ENCODE results near the gene STRIP1. TPM values are rescaled to one million over a fixed set of nuclear protein-coding genes. Genes with fewer than 3 reads are reported as not detected.
"Not testable (repeated sequence)": the region's sequence is repeated elsewhere in the genome, so short reads cannot be mapped to it uniquely, and the experiment has no call there.

The STRIP1 gene
- total and polyA plus RNA-seq, 12 donors: 22.3 to 47.9 (median 30.2) TPM

- no peak for DNase-seq
- TF ChIP-seq POLR2A (IDR thresholded peaks at IDR 0.05) (no peak), CTCF (IDR thresholded peaks at IDR 0.05) (no peak)
- Histone ChIP-seq H3K27ac (no peak overlapping the region), H3K4me1 (replicated peaks in 1 of 2) (no peaks in the 10 kb centered on the region), H3K36me3 (replicated peaks in 1 of 2) (peaks cover 0 to 83% of the 10 kb centered on the region in 2 donors), H3K9me3 (replicated peaks in 1 of 3) (no peaks in the 10 kb centered on the region), H3K27me3 (no peaks in the 10 kb centered on the region), H3K4me3 (no peak overlapping the region)
- intact Hi-C loops (cut with DNase I): no loop called here
- WGBS, 4 donors: 90 to 93% (median 91%) methylated on average over 3 of the region's 3 CpGs
These were observed 13.1 kb upstream of the STRIP1 start for GRCh38 chr1:110021285-110021684.

- Histone ChIP-seq H3K36me3 (replicated peaks in 1 of 2) (peaks cover 0 to 49% of the 10 kb centered on the region in 2 donors), H3K4me3 (no peak overlapping the region), H3K9me3 (replicated peaks in 1 of 3) (no peaks in the 10 kb centered on the region), H3K4me1 (replicated peaks in 1 of 2) (no peaks in the 10 kb centered on the region), H3K27me3 (no peaks in the 10 kb centered on the region), H3K27ac (no peak overlapping the region)
- intact Hi-C loops (cut with DNase I): no loop called here
- WGBS, 4 donors: 92 to 96% (median 95%) methylated on average over 4 of the region's 4 CpGs
- TF ChIP-seq POLR2A (IDR thresholded peaks at IDR 0.05) (no peak), CTCF (IDR thresholded peaks at IDR 0.05) (no peak)
- DNase-seq: no peak
These were observed 9.8 kb upstream of the STRIP1 start for GRCh38 chr1:110024613-110025012.

GRCh38 chr1:110030687-110031086 lies 3.7 kb upstream of the STRIP1 start:
- WGBS, 4 donors: 59 to 79% (median 73%) methylated on average over 4 of the region's 4 CpGs

GRCh38 chr1:110032327-110032726 lies 2.1 kb upstream of the STRIP1 start:
- no peak overlapping the region for H3K4me3 ChIP-seq
- DNase-seq: no peak
- 94 to 98% (median 95%) methylated on average over 2 of the region's 2 CpGs for WGBS, 4 donors
- no peaks in the 10 kb centered on the region for H3K9me3 ChIP-seq (replicated peaks in 1 of 3)
- no peaks in the 10 kb centered on the region for H3K27me3 ChIP-seq
- no peak overlapping the region for H3K27ac ChIP-seq
- TF ChIP-seq CTCF (IDR thresholded peaks at IDR 0.05) (no peak), POLR2A (IDR thresholded peaks at IDR 0.05) (no peak)
- intact Hi-C loops (cut with DNase I): no loop called here
- H3K36me3 ChIP-seq (replicated peaks in 1 of 2): no peaks in the 10 kb centered on the region
- H3K4me1 ChIP-seq (replicated peaks in 1 of 2): peaks cover 3 to 25% of the 10 kb centered on the region in 2 donors

More at GRCh38 chr1:110030687-110031086, 3.7 kb upstream of the STRIP1 start:
- H3K4me3 ChIP-seq: peak overlapping the region in 1 of 4 donors; percentile 18
- intact Hi-C loops (cut with DNase I); H3K36me3 ChIP-seq (replicated peaks in 1 of 2); DNase-seq; H3K27me3 ChIP-seq; H3K9me3 ChIP-seq (replicated peaks in 1 of 3): not testable (repeated sequence)
- H3K4me1 ChIP-seq (replicated peaks in 1 of 2): peaks cover 3 to 12% of the 10 kb centered on the region in 2 donors
- H3K27ac ChIP-seq: peak overlapping the region in 3 of 5 donors; percentile 16 to 52 (median 36)

GRCh38 chr1:110033421-110033820 lies 1.0 kb upstream of the STRIP1 start:
- TF ChIP-seq CTCF (IDR thresholded peaks at IDR 0.05) (no peak), POLR2A (IDR thresholded peaks at IDR 0.05) (no peak)
- WGBS, 4 donors: 80 to 83% (median 81%) methylated on average over 5 of the region's 5 CpGs
- peaks cover 3 to 25% of the 10 kb centered on the region in 2 donors for H3K4me1 ChIP-seq (replicated peaks in 1 of 2)

More at GRCh38 chr1:110033421-110033820, 1.0 kb upstream of the STRIP1 start:
- H3K36me3 ChIP-seq (replicated peaks in 1 of 2): peaks cover 0 to 9% of the 10 kb centered on the region in 2 donors
- H3K27me3 ChIP-seq: no peaks in the 10 kb centered on the region
- intact Hi-C loops (cut with DNase I): no loop called here
- no peak overlapping the region for H3K4me3 ChIP-seq
- H3K27ac ChIP-seq: no peak overlapping the region
- no peaks in the 10 kb centered on the region for H3K9me3 ChIP-seq (replicated peaks in 1 of 3)
- no peak for DNase-seq
